HuH-7 (cell line): ENCODE data around the gene RPS28.
"Not testable (repeated sequence)": the region's sequence is repeated elsewhere in the genome, so short reads cannot be mapped to it uniquely, and the experiment has no call there.

Source experiments
- DNase-seq: peaks from one replicate; pipeline ENCODE4 v3.0.0; 2011; ENCODE audit warnings: low spot score

Gene RPS28

GRCh38 chr19:8320564-8321066, 681 bp upstream of the RPS28 start:
- no peak for DNase-seq

DNA sequence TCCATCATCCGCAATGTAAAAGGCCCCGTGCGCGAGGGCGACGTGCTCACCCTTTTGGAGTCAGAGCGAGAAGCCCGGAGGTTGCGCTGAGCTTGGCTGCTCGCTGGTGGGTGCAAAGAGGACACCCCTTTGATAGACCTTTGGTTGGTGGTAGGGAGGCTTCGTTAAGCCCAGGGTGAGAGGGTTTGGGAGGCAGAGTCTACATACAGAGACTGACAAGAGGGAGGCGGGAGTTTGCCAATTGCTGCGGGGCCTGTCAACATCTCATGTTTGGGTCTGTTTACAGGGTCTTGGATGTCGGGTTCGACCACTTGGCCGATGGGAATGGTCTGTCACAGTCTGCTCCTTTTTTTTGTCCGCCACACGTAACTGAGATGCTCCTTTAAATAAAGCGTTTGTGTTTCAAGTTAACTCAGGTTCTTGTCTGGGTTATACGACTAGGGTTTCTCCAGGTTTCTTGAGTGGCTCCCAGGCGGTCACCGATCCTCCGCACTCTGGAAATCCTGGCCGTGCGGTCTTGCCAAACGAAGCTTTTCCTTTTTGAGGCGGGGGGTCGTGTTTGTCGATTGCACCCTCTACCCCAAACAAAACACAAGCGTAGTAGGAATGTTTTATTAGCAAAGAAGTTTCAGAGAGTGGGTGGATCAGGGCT, 816 bp downstream of the RPS28 start:
- DNase-seq = no peak

DNA sequence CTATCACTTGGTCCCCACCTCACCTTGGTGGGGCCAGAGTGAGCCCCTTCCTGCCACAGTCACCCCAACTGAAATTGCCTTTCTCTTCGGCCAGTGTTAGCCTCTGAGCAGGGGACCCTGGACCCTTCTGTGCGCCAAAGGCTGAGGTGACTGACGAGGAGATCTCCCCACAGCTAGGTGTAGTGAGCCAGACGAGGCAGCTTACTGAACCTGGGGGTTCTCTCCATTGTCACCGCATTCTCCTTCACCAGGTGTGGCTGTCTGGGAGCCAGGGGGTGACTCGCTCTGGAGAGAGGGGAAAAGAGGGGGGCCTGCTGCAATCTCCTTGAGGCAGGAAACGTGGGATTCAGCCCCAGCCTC, 1.3 kb downstream of the RPS28 start:
- DNase-seq = no peak

DNA sequence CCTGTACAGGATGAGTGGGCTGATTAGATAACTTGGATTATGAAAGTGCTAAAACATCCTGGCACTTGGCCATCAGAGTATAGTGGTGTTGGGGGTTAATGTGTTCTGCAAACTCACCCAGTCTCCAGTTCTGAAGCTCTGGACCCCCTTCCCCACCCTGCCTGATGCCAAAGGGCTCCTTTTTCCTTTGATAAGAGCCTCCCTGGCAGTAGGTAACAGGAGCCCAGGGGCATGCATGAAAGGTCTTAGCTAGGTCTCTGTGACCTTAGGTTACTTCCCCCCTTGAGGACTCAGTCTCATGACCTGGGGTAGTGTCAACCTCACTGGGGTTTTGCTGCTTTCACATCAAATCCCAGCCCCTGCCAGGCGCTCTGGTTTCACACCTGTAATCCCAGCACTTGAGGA, 2.5 kb downstream of the RPS28 start:
- DNase-seq = no peak

GRCh38 chr19:8324186-8325050, 3.1 kb downstream of the RPS28 start:
- no peak for DNase-seq

GRCh38 chr19:8325454-8325853, 4.2 kb downstream of the RPS28 start:
- DNase-seq = no peak

- DNase-seq = no peak
Observed at GRCh38 chr19:8329996-8330395, 8.7 kb downstream of the RPS28 start.

DNA sequence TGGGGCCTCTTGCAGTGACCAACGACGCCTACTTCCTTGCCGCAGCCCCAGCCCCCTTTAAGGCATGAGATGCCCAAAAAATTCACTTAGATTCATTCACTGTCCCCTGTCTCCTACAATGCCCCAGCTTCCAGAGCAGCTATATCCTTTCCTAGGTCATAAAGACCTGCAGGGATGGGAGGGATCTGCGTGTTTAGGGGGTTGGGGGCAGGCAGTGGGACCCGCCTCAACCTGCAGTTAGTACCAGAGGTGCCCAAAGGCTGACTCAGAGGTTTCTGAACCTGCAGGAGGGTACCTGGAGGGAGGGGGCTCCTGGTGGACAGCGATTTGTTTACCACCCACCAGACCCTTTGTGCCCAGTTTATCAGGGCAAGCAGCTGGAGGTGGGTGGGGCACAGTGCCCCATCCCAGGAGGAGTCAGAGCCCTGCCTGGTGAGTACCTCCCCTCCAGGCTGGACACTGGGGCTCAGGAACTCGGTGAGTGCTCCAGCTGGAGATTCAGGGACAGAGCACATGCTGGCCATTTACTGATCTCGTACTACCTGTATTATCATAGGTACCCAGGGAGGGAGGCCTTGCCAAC, 10.1 kb downstream of the RPS28 start:
- no peak for DNase-seq

DNA sequence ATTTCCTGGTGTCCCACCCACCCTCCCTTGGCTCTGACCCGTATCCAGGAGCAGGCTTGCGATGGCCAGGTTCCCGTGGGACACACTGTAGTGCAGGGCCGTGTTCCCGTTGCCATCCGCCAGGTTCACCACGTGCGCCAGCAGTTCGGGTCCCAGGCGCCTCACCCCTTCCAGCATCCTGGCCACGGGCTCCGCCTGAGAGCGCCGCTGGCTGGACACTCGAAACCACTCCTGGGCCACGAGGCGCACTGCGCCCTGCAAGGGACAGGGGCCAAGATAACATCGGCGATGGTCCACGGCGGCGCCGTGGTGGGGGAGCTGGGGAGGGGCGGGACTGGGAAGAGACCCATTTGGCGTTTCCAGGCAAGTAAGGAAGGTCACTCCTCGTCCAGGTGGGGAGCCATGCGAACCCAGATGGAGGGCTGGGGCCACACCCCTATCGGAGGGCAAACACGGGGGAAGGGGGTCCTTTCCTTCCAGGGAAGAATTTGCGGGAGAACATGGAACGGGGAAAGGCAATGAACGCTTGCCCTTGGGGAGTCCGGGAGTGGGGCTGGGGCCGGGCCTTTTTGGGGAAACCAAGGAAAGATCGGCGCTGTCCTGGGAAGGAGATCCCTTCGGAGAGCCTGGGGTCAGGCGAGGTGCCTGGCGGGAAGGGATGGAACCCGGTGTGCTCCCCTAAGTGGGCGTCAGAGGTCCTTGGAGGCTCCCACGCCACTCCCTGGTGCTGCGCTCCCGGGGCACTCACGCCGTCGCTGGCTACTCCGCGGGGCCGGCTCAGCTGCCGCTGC, 11.9 kb downstream of the RPS28 start:
- no peak for DNase-seq

DNA sequence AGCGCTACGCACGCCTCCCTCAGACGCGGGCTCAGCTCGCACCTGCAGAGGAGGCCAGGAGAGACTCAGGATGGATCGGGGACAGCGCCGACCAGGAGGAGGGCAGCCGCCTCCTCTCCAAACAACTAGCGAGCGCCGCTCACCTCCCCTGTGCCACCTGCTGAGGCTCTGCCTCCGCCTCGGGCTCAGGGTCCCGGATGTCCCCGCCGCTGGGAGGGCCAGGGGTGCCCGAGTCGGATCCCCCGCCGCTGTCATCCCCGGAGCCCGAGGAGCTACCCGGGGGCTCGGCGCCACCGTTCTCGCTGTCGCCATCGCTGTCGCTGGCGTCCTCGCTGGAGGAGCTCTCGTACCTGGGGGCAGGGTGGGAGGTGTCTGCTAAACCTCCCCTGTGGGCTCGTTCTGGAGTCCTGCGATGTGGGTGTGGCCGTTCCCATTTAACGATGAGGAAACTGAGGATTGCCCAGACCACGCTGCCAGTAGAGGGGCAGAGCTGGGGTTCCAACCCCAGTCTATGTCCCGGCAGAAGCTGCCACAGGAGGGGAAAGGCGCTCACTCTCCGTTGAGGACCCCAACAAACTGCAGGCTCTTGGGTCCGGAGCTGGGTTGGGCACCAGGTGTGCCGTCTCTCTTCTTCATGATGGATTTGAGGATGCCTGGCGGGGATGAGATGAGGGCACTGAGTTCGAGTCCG, 12.6 kb downstream of the RPS28 start:
- DNase-seq = no peak

DNA sequence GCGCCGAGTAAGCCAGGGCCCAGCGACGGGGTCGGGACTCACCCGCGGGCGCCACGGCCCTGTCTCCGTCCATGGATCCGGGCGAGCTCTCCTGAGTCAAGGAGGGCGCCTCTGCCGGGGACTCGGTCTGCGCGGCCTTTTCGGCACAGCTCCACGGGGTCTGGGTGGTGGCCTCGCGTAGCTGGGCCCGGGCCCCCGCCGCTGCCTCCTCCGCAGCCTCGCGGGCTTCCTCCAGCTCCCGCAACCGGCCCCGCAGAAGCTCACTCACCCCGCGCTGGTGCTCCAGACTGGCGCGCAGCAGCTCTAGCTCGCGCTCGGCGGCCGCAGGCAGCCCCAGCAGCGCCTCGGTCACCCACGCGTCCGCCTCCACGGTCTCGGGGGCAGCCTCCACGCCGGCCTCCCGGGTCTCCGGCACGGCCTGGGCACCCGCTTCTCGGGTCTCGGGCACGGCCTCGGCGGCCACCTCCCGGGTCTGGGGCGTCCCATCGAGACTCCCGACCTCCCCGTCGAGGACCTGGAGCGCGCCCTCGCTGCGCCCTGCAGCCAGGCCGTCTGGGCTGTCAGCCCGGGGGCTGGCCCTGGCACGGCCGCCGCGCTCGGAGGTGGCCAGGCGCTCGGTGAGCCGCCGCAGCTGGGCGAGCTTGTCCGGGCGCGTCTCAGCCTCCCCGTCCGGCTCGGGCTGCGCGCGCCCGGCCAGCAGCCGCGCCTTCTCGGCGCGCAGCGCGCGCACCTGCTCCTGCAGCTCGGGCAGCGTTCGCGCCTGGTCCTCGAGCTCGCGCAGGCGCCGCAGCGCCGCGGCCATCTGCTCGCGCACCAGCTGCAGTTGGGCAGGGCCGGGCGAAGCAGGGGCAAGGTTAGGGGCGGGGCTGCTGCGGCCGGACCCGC, 13.4 kb downstream of the RPS28 start:
- DNase-seq = peak; percentile 79

DNA sequence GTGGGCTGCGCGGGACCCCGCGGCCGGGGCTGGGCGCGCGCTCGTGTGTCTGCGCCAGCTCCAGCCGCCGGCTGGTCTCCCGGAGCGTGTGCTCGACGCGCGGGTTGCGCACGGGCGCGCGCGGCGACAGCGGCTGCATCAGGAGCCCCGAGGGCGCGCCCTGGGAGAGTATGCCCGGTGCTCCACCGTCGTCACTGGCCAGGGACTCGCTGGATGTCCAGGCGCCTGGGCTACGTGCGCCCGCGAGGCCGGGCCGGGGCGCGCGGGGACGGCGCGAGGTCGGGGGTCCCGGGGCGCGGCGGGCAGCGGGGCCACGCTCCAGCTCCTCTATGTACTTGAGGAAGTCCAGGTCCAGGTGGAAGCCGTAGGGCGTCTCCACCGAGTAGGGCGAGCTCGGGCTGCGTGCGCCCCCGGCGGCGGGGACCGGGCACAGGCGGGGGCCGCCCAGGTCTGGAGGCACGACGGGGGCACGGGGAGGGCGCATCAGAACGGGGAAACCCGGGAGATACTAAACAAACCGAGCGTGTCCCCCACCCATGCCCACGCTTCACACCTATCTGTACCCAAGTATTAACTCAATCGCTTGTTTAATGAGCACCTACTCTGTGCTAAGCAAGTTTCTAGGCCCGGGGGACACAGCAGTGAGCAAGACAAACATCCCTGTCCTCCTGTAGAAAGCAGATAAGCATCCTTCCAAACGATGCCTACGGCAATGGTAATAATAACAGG, 14.2 kb downstream of the RPS28 start:
- no peak for DNase-seq

GRCh38 chr19:8336072-8336569, 14.8 kb downstream of the RPS28 start:
- DNase-seq = no peak

- no peak for DNase-seq
Observed at GRCh38 chr19:8336660-8337059, 15.4 kb downstream of the RPS28 start.

DNA sequence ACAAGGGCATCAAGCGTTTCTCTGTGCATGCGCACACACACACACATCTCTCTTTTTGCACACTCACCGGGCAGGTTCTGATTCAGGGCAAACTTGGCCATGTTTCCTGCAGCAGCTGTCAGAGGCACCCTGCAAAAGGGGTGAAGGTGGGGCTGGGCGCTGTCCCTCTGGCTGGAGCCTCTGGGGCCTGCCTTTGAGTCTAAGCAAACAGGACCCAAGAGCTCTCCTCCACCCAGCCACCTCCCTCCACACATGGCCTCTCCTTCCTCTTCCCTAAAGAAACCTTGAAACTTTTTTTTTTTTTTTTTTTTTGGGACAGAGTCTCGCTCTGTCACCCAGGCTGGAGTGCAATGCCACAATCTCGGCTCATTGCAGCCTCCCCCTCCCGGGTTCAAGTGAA, 16.4 kb downstream of the RPS28 start:
- no peak for DNase-seq

DNA sequence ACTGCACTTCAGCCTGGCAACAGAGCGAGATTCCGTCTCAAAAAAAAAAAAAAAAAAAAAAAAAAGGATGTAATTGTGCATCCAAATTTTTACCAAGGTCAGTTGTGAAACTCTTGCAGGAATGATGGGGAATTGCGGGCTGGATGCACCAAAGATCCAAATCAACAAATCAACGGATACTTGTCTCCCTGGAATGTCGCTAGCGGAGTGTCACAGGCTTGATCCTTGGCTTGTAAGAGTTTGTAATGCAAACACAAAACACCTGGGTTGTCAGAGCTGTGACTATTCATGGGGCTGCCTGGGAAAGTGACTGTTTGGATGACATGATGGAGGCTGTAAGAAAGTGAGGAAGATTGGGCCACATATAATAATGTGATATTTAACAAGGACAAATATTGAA, 17.5 kb downstream of the RPS28 start:
- no peak for DNase-seq

DNA sequence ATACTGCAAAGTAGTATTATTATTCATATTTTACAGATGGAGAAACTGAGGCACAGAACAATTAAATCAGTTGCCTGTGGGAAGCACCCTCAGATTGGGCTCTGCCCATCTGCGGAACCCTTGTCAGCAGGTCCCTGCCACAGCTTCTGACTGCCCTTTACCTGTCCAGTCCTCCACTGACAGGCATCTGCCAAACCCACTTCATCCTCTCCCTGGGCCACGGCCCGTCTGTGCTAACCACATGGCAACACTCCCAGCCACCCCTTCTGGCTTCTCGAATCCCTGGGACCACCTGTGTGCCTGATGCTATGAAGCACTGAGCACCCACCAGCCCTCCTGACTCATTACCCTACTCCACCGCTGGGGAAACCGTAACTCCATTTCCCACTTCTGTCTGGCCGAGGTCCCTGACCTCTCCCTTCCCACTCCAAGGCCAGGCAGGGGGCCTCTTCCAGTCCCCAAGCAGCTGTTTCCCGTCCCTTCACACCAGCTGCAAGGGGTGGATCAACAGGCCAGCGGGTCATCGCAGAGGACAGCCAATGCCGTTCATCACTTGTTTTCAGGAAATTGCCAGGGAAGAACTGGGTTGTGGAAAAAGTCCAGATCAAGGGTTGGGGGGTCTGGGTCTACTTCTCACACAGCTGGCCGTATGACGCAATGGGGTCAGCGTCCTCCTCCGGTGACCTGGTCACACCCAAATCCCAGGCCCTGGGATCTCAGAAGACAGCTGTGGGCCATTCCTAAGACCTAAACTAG, 19.2 kb downstream of the RPS28 start:
- DNase-seq = peak; percentile 71

GRCh38 chr19:8341504-8341903, 20.2 kb downstream of the RPS28 start:
- DNase-seq = not testable (repeated sequence)

GRCh38 chr19:8342316-8342683, 21.0 kb downstream of the RPS28 start:
- no peak for DNase-seq
